ENCODE results near the gene PWWP2B. TPM values are rescaled to one million over a fixed set of nuclear protein-coding genes. Genes with fewer than 3 reads are reported as not detected.

Gene PWWP2B
- total and polyA plus RNA-seq, 2 donors (not counting 3 experiments of a cell fraction or from before 2014, with no cell fraction given), result 4.6 to 11.8 TPM

- intact Hi-C loops (cut with micrococcal nuclease), result no loop called here
- POLR2A ChIA-PET, result no interaction called here
Observed at GRCh38 chr10:132368881-132369635, 27.9 kb upstream of the PWWP2B start.

More at GRCh38 chr10:132368881-132369635, 27.9 kb upstream of the PWWP2B start:
- no peaks in the 10 kb centered on the region for H3K27me3 ChIP-seq (ENCODE audit: control insufficient read depth in 2 of 2, insufficient read depth in 2 of 2, low read length in 2 of 2)
- dilution Hi-C loops (cut with MboI; ENCODE audit: extremely low pct_ligation_motif_present, low sequenced_read_pairs), result no loop called here
- no peaks in the 10 kb centered on the region for H4K20me1 ChIP-seq (replicated peaks; ENCODE audit: control insufficient read depth, extremely low read depth, insufficient read depth, low read length)
- H3K27ac ChIP-seq (ENCODE audit: insufficient read depth, low read depth, low read length), result no peak overlapping the region
- H3K4me2 ChIP-seq (ENCODE audit: insufficient read depth, low read length), result no peak overlapping the region
- no TSS peak for BruUV-seq (replicated peaks)
- H3K4me1 ChIP-seq (ENCODE audit: control insufficient read depth, extremely low read depth, insufficient read depth, low read length), result no peaks in the 10 kb centered on the region
- FAIRE-seq (no peak), DNase-seq (ENCODE audit: low read depth, low spot score) (no peak)
- no peaks in the 10 kb centered on the region for H3K9me3 ChIP-seq (replicated peaks; ENCODE audit: control insufficient read depth, insufficient read depth, low read length)
- TF ChIP-seq EZH2 (IDR thresholded peaks at IDR 0.05; ENCODE audit: borderline replicate concordance, low read depth, low read length, severe bottlenecking) (no peak), JUN (IDR thresholded peaks at IDR 0.05; ENCODE audit: borderline replicate concordance, insufficient read depth, insufficient read length, low read depth) (no peak), POLR2AphosphoS5 (IDR thresholded peaks at IDR 0.05; ENCODE audit: insufficient read depth, low read depth, low read length) (no peak), MAX (IDR thresholded peaks at IDR 0.05; ENCODE audit: insufficient read depth, insufficient read length) (no peak), FOS (IDR thresholded peaks at IDR 0.05; ENCODE audit: borderline replicate concordance, insufficient read depth, low read length) (no peak), CTCF (IDR thresholded peaks at IDR 0.05; ENCODE audit: extremely low read depth in 1 of 2, insufficient read depth in 1 of 2, low read depth in 1 of 2, low read length in 2 of 2) (no peak), MYC (IDR thresholded peaks at IDR 0.05; ENCODE audit: low read depth, low read length) (no peak)
- no peak overlapping the region for H3K9ac ChIP-seq (replicated peaks; ENCODE audit: extremely low read depth, insufficient read depth, low read length)
- H3K79me2 ChIP-seq (ENCODE audit: control insufficient read depth, insufficient read depth, low read length), result no peaks in the 10 kb centered on the region
- H3K4me3 ChIP-seq (replicated peaks in 1 of 3; ENCODE audit: insufficient read depth in 1 of 3, low read depth in 1 of 3, low read length in 3 of 3), result no peak overlapping the region
- CTCF ChIA-PET, result no interaction called here
- H3K36me3 ChIP-seq (ENCODE audit: control insufficient read depth in 2 of 2, extremely low read depth in 1 of 2, insufficient read depth in 2 of 2, low read length in 2 of 2), result no peaks in the 10 kb centered on the region
- no peak overlapping the region for H2AFZ ChIP-seq (ENCODE audit: low read depth, low read length)
- H3K9me1 ChIP-seq (replicated peaks; ENCODE audit: control insufficient read depth, extremely low read depth, insufficient read depth, low read length), result no peaks in the 10 kb centered on the region
